ENCODE results near the gene APBA2.

APBA2 gene

DNA sequence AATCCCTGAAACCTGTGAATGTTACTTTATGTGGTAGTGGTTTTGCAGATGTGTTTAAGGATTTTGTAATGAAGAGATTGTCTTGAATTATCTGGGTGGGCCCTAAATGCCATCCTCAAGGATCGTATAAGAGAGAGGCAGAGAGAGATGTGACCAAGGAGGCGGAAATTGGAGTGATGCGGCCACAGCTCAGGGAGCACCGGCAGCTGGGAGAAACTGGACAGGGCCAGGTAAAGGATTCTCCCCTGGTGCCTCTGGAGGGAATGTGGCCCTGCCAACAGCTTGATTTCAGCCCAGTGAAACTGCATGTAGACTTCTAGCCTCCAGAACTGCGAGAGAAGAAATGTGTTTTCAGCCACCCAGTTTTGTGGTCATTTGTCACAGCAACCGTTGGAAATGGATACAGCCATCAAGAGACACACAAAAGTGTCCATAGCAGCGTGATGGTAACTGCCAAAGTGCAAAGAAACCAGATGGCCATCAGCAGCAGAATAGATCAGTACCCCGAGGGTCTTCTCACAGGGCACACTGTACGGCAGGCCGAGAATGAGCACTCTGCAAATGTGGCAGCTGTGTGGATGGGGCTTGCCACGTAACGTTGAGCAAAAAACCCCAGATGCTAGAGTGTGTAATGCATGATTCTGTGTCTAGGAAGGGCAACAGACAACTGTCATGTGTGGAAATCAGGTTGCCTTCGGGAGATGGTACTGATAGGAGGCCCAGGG is 12.2 kb downstream of the APBA2 start:
- no peak for DNase-seq

- no peak for DNase-seq
Measured at GRCh38 chr15:28899061-28899738, 13.4 kb downstream of the APBA2 start.

DNA sequence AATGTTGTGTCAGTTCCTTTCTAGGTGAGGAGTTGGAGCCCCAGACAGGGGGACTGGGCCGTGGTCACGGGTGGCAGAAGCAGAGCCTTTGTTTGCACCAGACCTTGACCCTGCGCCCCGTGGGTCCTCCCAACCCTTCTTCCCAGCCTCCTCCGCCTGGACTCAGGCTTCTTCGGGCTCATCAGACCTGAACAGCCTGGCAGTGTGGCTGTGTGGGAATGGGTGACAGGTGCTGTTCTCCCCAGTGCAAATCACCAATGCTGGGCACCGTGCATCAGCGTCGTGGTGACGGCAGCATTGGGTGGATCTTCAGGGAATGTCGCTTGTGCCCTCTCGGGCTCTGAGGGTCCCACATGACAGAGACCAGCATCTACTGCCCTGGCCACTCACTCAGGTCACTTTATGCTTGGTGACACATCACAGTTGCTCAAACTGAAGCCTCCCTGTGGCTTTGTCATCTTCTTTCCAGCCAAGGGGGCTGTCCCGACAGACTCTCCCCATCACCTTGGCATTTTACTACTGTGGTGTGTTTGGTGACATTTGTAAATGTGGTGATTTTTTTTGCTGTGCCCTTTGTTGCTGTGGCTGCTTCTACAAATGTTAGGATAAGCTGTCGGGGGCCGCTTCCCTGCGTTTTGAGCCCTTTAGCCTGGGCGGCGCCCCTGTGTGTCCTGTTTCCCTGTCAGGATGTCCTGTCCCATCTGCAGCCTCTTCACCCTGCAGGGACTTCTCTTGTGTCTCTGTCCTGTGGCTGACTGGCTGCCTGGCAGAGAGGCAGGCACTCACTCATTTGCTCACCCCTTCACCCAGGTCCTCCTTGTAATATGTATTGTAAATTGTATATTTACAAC is 14.5 kb downstream of the APBA2 start:
- no peak for DNase-seq

DNA sequence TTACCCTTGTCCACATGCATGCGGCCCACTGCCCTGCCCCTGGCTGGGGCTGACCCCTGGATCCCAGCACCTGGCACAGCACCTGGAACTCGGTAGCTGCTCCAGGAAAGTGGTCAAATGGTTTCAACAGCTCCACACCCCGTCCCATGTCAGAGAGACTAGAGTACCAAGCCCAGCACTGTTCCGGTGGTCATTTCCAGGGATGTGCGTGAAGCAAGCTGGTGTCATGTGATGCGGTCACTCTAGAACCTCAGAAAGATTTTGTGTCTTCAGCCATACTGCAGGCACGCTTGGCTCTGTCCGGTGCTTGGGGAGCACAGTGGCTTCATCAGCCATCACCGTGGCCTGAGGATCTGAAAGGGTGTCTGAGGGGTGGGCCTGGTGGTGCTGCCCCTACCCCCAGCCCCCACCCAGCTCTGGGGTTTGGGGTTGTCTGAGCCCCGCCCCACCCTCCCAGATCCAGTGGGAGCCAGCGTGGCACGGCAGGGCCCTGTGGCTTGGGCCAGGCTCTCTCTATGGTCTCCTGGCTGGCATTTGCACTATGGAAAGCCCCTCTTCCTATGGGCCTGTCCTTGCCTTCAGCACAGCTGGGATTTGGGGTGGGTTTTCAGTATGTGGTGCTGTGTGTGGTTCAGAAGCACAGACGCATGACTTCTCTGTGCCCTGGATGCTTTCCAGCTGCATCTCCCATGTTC is 15.3 kb downstream of the APBA2 start:
- DNase-seq = no peak

DNA sequence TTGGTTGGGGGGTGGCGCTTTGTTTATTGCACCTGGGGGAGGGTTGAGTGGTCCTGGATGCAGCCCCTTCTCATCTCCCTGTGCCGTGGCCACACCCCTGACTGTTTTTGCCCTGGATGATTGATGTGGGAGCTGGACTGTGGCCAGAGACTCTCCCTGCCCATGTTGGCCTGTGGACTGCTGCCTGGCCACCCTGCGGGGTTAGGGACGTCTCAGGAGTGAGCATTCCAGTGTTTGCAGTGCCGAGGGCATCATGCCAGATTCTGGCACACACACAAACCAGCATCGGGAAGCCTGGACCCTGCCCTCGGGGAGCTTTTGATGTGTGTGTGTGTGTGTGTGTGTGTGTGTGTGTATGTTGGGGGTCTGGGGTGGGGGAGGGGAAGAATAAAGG is 15.8 kb downstream of the APBA2 start:
- DNase-seq = no peak

DNA sequence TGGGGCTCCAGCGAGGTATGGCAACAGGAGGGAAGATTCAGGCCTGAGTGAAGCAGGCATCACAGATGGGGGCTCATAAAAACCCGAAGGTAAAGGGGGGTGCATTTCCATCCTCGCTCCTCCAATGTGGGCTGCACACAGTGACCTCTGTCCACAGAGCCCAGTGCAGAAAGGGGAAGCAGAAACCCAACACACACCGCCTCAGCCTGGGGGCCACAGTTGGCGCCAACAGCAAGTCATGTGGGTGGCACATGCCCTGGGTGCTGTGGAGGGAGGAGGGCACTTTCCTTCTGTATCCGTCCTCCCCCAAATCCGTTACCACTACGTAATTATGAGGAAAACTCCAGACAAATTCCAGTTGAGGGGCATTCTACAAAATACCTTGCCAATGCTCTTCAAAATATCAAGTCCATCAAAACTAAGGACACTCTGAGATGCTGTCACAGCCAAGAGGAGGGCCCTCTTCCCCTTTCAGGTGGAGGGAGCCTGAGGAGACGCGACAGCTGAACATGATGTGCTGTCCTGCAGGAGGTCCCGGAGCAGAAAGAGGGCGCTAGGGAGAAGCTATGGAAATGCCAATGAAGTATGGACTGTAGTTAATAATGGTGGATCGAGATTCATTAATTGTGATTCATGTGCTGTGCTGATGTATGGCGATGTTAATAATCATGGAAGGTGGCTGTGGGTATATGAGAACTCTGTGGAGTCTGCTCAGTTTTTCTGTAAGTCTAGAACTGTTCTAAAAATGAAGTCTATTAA is 16.4 kb downstream of the APBA2 start:
- DNase-seq = no peak

DNA sequence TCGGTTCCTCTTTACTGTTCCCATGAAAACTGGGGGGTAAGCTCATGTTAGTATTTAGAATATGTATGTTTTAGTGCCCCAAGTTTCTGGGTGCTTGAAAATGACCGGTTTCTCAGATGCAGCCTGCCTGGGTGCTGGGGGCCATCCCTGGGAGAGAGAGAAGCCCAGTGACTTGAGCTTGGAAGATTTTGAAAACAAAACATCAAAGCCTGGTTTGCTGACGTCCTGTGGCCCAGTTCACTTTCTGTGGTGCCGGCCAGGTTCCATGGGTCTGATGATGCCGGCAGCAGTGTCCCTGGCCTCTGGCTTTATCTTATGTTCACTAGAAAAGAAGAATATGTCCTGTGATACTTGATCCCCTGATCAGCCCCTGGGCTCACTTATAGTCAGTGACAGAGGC is 17.1 kb downstream of the APBA2 start:
- DNase-seq = no peak

DNA sequence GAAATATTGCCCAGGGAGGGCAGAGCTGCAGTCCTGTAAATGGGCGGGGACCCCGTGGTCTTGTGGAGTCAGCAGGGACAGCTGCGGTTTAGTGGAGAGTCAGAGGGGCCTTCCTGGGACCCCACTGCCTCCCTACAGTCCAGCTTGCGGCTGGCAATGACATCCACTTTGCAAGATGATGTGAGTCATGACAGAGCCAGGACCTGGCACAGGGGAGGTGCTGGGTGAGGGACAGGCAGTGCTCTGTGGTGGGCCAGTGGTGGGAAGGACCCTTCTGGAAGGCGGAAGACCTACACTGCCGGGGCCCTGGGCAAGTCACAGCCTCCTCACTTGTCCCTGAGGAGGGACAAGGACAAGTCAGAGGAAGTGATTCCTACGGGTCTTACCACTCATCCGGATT is 17.8 kb downstream of the APBA2 start:
- no peak for DNase-seq

DNA sequence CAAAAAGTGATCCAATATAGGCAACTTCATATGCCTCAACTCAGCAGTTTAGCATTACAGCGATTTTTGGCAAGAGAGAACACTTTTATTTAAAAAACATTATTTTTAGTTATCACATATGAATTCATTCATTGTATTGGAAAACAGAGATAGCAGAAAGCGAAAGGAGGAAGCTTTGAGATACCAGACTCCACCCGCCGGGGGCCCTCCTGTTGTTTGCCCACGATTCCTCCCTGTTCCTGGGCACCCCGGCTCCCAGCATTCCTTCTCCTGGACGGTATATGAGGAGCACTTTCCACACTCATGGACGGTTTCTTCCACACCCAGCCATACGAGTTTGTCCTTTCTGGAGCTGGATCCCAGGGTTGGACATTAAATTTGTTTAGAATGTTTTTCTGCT is 18.2 kb downstream of the APBA2 start:
- no peak for DNase-seq

DNA sequence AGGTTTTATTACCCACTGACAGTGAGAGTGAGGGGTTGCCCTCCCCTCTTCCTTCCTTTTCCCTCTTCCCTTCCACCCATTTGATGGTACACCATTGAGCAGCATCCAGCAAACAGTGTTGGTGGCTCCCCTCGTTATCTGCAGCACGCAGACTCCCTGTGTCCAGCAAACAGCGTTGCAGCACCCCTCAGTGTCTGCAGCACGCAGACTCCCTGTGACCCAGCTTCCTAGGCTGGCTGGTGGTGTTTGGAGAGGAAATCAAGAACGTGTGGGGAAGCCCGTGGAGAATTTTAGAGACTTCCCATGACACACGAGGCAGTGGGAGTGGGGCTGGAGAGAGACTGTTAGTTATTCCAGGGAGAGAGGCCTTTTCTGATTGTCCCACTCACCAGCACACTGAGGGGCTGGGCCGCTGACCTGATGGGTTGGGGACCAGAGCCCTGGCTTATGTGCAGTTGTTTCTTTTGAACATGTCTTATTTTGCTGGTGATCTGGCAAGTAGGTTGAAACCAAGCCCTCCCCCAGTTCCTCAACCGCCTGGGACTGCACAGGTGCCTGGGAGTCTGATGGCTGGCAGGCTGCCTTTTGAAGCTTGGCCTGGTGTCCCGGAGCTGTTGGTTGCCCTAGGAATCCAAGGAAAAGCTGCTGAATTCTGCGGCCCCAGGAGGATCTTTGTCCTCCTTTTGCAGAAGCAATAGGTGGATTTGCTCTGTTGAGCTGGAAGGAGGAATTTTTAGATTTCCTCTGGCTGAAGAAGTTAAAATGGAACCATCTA is 19.0 kb downstream of the APBA2 start:
- no peak for DNase-seq

- DNase-seq = no peak
Measured at GRCh38 chr15:28907338-28907960, 21.7 kb downstream of the APBA2 start.

DNA sequence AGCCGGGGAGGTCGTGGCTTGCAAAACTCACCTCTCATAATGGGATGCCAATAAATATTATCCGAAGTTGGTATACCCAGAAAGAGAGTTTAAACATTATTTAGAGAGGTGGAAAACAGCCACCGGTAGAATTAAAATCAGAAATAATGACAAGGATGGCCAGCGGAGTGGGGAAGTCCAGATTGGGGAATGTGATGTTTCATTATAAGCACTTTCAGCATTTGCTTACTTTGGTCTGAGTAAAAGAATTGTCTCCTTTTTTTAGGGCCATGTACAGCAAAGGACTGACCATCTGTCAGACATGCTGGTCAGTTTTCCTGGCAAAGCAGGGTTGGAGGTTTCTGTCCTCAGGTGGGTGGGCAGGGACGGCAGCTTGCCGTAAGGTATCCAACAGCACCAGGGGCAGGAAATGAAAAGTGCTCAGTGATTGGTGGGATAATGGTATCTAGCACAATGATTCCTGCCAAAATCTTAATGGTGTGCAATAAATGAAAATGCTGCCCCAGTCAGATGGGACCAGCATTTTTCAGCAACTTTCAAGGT is 24.3 kb downstream of the APBA2 start:
- DNase-seq = no peak

DNA sequence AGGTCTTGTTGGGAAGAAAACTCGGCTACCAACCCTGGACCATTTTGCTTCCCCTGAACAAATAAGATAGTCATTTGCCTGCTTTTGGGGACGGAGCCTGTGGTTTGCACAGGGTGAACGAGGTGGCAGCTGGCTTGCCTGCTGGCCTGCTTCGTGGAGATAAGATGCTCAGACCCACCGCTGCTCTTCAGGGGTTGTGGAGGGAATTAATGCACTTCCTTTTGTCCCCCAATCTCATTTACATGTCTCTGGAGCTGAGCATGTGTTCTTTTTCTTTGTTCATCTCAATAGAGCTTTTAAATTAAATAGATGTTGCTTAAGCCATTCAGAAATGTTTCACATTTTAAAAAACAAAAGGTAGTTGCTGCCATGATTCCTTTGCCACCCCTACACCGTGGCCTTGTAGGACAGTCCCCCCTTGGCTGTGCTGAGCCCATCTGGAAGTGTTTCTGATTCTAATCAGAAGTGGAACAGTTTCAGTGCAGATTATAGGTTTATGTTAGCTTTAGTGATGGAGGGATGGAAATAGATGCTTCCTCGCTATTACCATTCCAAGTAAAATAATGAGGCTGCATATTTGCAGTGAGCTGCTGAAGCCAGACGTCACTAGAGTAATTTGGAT is 25.6 kb downstream of the APBA2 start:
- no peak for DNase-seq

DNA sequence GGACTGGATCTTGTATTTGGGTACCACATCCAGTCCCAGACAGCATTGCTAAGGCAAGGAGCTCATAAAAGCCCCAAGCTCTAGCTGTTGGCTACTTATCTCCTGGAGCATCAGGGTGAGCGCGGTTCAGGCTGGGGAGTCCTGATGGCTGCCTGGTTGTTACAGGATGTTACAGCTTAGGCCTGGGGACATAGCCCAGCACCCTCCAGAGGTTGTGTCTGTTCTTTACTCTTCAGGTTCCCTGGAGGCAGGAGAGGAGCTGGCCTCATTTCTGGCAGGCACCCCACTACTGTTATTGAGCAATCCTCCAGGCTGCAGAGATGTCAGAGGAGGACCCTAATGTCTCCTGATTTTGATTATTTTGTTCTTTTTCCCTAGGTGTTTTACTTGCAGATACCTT is 26.6 kb downstream of the APBA2 start:
- DNase-seq = no peak

DNA sequence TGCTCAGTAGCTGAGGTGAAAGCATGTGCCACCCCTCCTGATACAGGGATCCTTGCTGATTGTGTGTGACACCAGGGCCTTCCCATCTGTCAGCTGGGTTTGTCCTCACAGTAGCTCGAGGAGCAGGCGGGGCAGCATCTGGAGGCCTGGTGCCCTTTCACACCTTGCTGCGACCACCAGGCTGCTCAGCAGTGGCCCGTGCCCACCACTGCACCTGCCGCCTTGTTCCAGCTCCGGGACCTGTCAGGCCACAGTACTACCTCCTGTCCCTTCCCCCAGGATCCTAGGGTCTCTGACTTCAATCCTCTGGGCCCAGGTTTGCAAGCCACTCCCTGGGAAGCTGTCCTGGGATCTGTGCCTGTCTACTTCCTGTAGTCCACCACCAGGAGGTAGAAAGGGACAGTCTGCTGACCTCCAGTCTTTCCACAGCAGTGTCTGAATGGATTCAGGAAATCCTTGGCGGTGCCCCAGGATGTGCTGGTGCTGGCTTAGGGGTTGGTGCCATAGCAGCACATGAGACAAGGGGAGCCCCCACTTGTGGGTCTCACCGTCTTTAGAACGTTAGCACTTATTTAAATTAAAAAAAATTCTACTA is 27.5 kb downstream of the APBA2 start:
- DNase-seq = no peak

DNA sequence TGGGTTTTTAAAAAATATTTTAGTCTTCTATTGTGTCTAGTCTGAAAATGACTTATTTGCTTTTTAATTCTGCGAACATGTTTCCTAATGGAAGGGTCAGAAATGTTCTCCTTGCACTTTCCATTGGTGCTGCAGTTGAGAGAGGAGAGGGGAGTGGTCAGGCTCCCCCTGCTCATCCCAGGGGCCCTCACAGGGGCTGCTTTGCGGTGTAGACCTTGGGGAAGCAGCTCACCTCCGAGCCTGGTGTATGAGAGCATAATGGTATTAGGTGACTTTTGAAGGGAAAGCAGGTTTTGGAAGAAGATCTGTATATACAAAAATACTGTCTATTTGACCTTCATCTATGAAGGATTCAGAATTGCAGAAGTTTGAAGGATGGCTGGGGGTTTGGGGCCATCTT is 28.3 kb downstream of the APBA2 start:
- no peak for DNase-seq

GRCh38 chr15:28914483-28915023 is 28.8 kb downstream of the APBA2 start:
- DNase-seq = no peak

- DNase-seq = no peak
Measured at GRCh38 chr15:28915041-28915810, 29.5 kb downstream of the APBA2 start.

GRCh38 chr15:28915935-28916334 is 30.2 kb downstream of the APBA2 start:
- no peak for DNase-seq

All from activated CD8-positive, alpha-beta memory T cell treated with anti-CD3 and anti-CD28 coated beads, Interleukin-2, amount 50 U/mL, for 4 hours (primary cell).